ENCODE measurements around the gene BRF1.

DNA sequence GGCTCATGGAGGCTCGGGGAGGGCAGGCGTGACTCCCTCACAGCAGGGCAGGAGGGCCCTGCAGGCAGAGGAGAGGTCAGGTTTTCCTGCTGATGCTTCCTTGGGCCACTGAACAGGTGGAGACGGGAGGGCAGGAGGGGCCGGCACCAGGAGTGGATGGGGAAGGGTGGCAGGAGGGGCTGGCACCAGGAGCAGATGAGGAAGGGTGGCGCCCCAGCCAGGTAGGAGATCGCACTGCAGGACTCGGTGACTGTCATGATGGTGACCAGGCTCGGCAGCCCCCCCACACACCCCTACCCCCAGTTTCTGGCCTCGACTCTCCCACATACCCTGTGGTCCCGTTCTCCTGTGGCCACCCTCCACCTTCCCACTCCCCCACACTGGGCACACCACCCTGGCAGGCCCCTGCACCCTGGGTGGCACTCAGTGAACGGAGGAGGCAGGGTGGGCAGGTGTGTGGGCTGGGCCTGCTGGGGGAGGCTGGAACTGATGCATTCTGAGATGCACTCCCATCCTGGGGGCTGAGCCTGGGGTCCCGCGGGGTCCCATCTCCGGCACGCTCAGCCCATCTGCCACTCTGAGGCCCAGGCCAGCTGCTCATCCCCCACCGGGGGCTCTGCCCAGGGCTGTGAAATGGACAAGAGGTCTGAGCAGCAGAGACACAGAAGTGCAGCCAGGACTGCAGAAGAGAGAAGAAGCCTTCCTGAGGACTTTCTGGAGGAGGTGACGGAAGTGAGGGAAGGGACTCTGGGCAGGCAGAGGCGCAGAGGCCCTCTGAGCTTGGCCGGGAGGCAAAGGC lies 122.5 kb downstream of the BRF1 start:
- TF ChIP-seq, protein P1, sequence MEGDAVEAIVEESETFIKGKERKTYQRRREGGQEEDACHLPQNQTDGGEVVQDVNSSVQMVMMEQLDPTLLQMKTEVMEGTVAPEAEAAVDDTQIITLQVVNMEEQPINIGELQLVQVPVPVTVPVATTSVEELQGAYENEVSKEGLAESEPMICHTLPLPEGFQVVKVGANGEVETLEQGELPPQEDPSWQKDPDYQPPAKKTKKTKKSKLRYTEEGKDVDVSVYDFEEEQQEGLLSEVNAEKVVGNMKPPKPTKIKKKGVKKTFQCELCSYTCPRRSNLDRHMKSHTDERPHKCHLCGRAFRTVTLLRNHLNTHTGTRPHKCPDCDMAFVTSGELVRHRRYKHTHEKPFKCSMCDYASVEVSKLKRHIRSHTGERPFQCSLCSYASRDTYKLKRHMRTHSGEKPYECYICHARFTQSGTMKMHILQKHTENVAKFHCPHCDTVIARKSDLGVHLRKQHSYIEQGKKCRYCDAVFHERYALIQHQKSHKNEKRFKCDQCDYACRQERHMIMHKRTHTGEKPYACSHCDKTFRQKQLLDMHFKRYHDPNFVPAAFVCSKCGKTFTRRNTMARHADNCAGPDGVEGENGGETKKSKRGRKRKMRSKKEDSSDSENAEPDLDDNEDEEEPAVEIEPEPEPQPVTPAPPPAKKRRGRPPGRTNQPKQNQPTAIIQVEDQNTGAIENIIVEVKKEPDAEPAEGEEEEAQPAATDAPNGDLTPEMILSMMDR (IDR thresholded peaks at IDR 0.05) = no peak
- no peak for TF ChIP-seq POLR2A (IDR thresholded peaks at IDR 0.05)

Data from esophagus squamous epithelium (tissue), 4 donors.